Ovary (tissue), 9 donors: ENCODE measurements around the gene CEP104. TPM values are rescaled to one million over a fixed set of nuclear protein-coding genes. Genes with fewer than 3 reads are reported as not detected.

ENCODE experiments used
- DNase-seq, 5 donors: peaks; one replicate each; pipeline ENCODE4 v3.0.0-alpha.2; 2019 to 2020
- H3K27ac ChIP-seq, 2 donors: fragments of 200-600 bp; one replicate each; pipeline versions ENCODE4 v1.5.1 to v1.8.0; 2019 to 2022
- H3K27me3 ChIP-seq: fragments of 200-600 bp; one replicate; pipeline ENCODE4 v1.8.0; 2022
- H3K36me3 ChIP-seq: fragments of 200-600 bp; sonication (generic); one replicate; pipeline ENCODE4 v1.5.1; 2019
- H3K4me1 ChIP-seq: one replicate; pipeline ENCODE4 v1.8.1; 2013; ENCODE audit warnings: mild to moderate bottlenecking, moderate library complexity; ENCODE audit not compliant: insufficient read depth
- H3K4me3 ChIP-seq: fragments of 200-600 bp; sonication (generic); one replicate; pipeline ENCODE4 v1.5.1; 2017
- H3K9me3 ChIP-seq, 2 donors: fragments of 200-600 bp in 1 of 2; sonication (generic) in 1 of 2; one replicate each; pipeline versions ENCODE4 v1.5.1 to v1.8.1; 2013 to 2019; ENCODE audit warnings: mild to moderate bottlenecking in 1 of 2, moderate library complexity in 1 of 2
- CTCF ChIP-seq, 3 donors: fragments of 450-650 bp in 2 of 3; fragments of 200-600 bp in 1 of 3; IDR thresholded peaks; one replicate each; pipeline versions ENCODE4 v1.5.1 to v1.8.0; 2016 to 2022; ENCODE audit warnings: antibody characterized with exemption in 3 of 3, mild to moderate bottlenecking in 1 of 3
- EP300 ChIP-seq: sonication (generic); formaldehyde crosslinking; IDR thresholded peaks from one replicate; pipeline ENCODE4 v1.6.1; 2017; ENCODE audit warnings: antibody characterized with exemption
- POLR2A ChIP-seq: fragments of 450-650 bp; IDR thresholded peaks from one replicate; pipeline ENCODE4 v1.6.1; 2017; ENCODE audit warnings: antibody characterized with exemption, mild to moderate bottlenecking, moderate library complexity
- WGBS, 3 donors: extraction: QIAGEN DNeasy Blood & Tissue Kit in 1 of 3; methylation state at CpG; one replicate each; pipeline versions ENCODE4 v1.1.5 to v1.1.7; 2013 to 2017; 5-methylcytosine and 5-hydroxymethylcytosine counted together
- intact Hi-C, 4 donors: fragments of 100-400 bp; cut with DNase I; formaldehyde crosslinking; loops; one replicate each; pipeline versions ENCODE4 v1.11.0 to v1.15.1; 2022 to 2023
- polyA plus RNA-seq, 2 donors: library from polyadenylated mRNA; stranded (reverse); fragments of 200-250 nt in 1 of 2; fragments of 350-450 nt in 1 of 2; fragmentation: Illumina TruSeq in 1 of 2; extraction: RNeasy Lipid Tissue Mini Kit (QIAGEN cat#74804) in 1 of 2; gene quantifications; one replicate each; pipeline ENCODE4 v1.2.3, GENCODE V29; 2013 to 2014
- total RNA-seq, 7 donors: library from RNA; depleted of rRNA in 2 of 7; stranded (reverse); fragments of >200 nt in 2 of 7; fragmentation: NEBNext Ultra II Directional in 3 of 7; extraction: Animal tissue kit (Norgen Biotek cat#: 25700) in 3 of 7; gene quantifications; one replicate each; pipeline versions ENCODE4 v1.1.0 to v1.2.4, GENCODE V29; 2016 to 2023
- donor health status: DM: no; HTN: no; CAD: no; lungs with moderate emphysema.
- donor health status: DM: no; HTN: no; CAD: no.
- donor health status: Bipolar disorder and iron deficiency.
- donor health status: DM: yes; HTN: yes; CAD: no.
- donor health status: DM: no; HTN: no; CAD: no.
- donor health status: DM: yes; HTN: yes; CAD: no.

The CEP104 gene
- total and polyA plus RNA-seq, 9 donors = 7.9 to 40.7 (median 37.6) TPM

- no peak overlapping the region for H3K4me3 ChIP-seq
- H3K27me3 ChIP-seq = no peaks in the 10 kb centered on the region
- H3K4me1 ChIP-seq = peaks cover 4% of the 10 kb centered on the region
- H3K27ac ChIP-seq = no peak overlapping the region
- DNase-seq = peak in 4 of 5 donors; percentile 27 to 60 (median 54)
- H3K36me3 ChIP-seq = no peaks in the 10 kb centered on the region
- TF ChIP-seq EP300 = no peak
- TF ChIP-seq POLR2A = no peak
- TF ChIP-seq CTCF (IDR thresholded peaks at IDR 0.05) = no peak
- intact Hi-C loops = no loop called here
- 93 to 94% (median 94%) methylated on average over 15 of the region's 15 CpGs for WGBS, 3 donors
- H3K9me3 ChIP-seq = no peaks in the 10 kb centered on the region
Observed at GRCh38 chr1:3902111-3902511, 45.1 kb upstream of the CEP104 start.

GRCh38 chr1:3900969-3901529 is 44.0 kb upstream of the CEP104 start:
- WGBS, 3 donors = 0 to 1% (median 0%) methylated on average over 41 to 51 of the region's 51 CpGs
- H3K27ac ChIP-seq = peak overlapping the region; percentile 58 to 95
- H3K4me1 ChIP-seq = peaks cover 4% of the 10 kb centered on the region
- no peaks in the 10 kb centered on the region for H3K36me3 ChIP-seq
- intact Hi-C loops = no loop called here
- H3K9me3 ChIP-seq = no peaks in the 10 kb centered on the region
- peak overlapping the region; percentile 100 for H3K4me3 ChIP-seq
- no peaks in the 10 kb centered on the region for H3K27me3 ChIP-seq
- DNase-seq = peak; percentile 98 to 99 (median 99)
- TF ChIP-seq CTCF (IDR thresholded peaks at IDR 0.05) (peak in 2 of 3 donors; percentile 20 to 42), POLR2A (peak; percentile 51), EP300 (no peak)

GRCh38 chr1:3900150-3900968 is 43.3 kb upstream of the CEP104 start, which contains the start of gene C1orf174:
Gene C1orf174, minus strand, starts transcription at chr1:3900272. Its CDS starts 86 bp downstream, at chr1:3900186.
- no peaks in the 10 kb centered on the region for H3K9me3 ChIP-seq
- 0 to 1% (median 0%) methylated on average over 26 to 58 of the region's 58 CpGs for WGBS, 3 donors
- DNase-seq = peak; percentile 95 to 98 (median 96)
- H3K27ac ChIP-seq = peak within 1 kb of the TSS; percentile 58 to 95
- TF ChIP-seq EP300 (peak; percentile 54), POLR2A (no peak)
- H3K36me3 ChIP-seq = no peaks in the 10 kb centered on the region
- intact Hi-C loops = no loop called here
- H3K4me3 ChIP-seq = peak within 1 kb of the TSS; percentile 100
- peaks cover 4% of the 10 kb centered on the region for H3K4me1 ChIP-seq
- no peaks in the 10 kb centered on the region for H3K27me3 ChIP-seq

- Histone ChIP-seq H3K4me1 (peaks cover 4% of the 10 kb centered on the region), H3K27ac (peak overlapping the region; percentile 42 to 95), H3K4me3 (peak overlapping the region; percentile 100), H3K27me3 (no peaks in the 10 kb centered on the region), H3K36me3 (no peaks in the 10 kb centered on the region), H3K9me3 (no peaks in the 10 kb centered on the region)
- intact Hi-C loops = no loop called here
- no peak for TF ChIP-seq EP300
- TF ChIP-seq CTCF (IDR thresholded peaks at IDR 0.05) = no peak
- no peak for TF ChIP-seq POLR2A
- 0 to 1% (median 1%) methylated on average over 8 to 26 of the region's 26 CpGs for WGBS, 3 donors
- no peak for DNase-seq
Observed at GRCh38 chr1:3899754-3900149, 42.7 kb upstream of the CEP104 start.
